Amygdala (tissue), 56 donors: ENCODE data around the gene HOXA7.

ENCODE experiments used
- DNase-seq, 56 donors: peaks; one replicate each; lab custom pipeline; 2025; lab: John Stamatoyannopoulos, UW

HOXA7 gene

GRCh38 chr7:27194002-27194352 lies 37.5 kb upstream of the HOXA7 start:
- no peak for DNase-seq

- DNase-seq: no peak
These were observed 37.0 kb upstream of the HOXA7 start for GRCh38 chr7:27193335-27194001.

- DNase-seq: no peak
These were observed 36.3 kb upstream of the HOXA7 start for GRCh38 chr7:27192546-27193334.

- no peak for DNase-seq
These were observed 35.5 kb upstream of the HOXA7 start for GRCh38 chr7:27191833-27192545.

- no peak for DNase-seq
These were observed 34.8 kb upstream of the HOXA7 start for GRCh38 chr7:27191161-27191731.

GRCh38 chr7:27189997-27190748 lies 33.7 kb upstream of the HOXA7 start:
- DNase-seq: no peak

- DNase-seq: no peak
These were observed 33.0 kb upstream of the HOXA7 start for GRCh38 chr7:27189295-27189996.

- DNase-seq: no peak
These were observed 32.2 kb upstream of the HOXA7 start for GRCh38 chr7:27188386-27189294.

GRCh38 chr7:27187475-27188385 lies 31.3 kb upstream of the HOXA7 start:
- DNase-seq: no peak

- DNase-seq: no peak
These were observed 30.4 kb upstream of the HOXA7 start for GRCh38 chr7:27186668-27187474.

- DNase-seq: no peak
These were observed 29.6 kb upstream of the HOXA7 start for GRCh38 chr7:27185854-27186667.

- no peak for DNase-seq
These were observed 28.8 kb upstream of the HOXA7 start, which contains the start of gene HOXA11 for GRCh38 chr7:27185013-27185853. Gene HOXA11 (minus strand): TSS chr7:27185232. CDS start chr7:27185144, 88 bp downstream.

- no peak for DNase-seq
These were observed 28.0 kb upstream of the HOXA7 start for GRCh38 chr7:27184337-27185012.

GRCh38 chr7:27183682-27184336 lies 27.3 kb upstream of the HOXA7 start:
- DNase-seq: no peak
